ENCODE data around the gene DPYSL3. TPM values are rescaled to one million over a fixed set of nuclear protein-coding genes. Genes with fewer than 3 reads are reported as not detected.

The DPYSL3 gene
- polyA plus RNA-seq, 1 donor (not counting 4 experiments of a cell fraction or from before 2014, with no cell fraction given) = 4.8 TPM

- Histone ChIP-seq H3K4me3 (ENCODE audit: control insufficient read depth in 2 of 3, extremely low read depth in 1 of 3, insufficient read depth in 2 of 3, low read depth in 1 of 3, low read length in 3 of 3) (no peak overlapping the region), H3K9me3 (ENCODE audit: control insufficient read depth, low read depth, low read length) (no peaks in the 10 kb centered on the region), H3K9ac (ENCODE audit: control insufficient read depth, extremely low read depth, insufficient read depth, low read length) (no peak overlapping the region), H3K27me3 (ENCODE audit: control insufficient read depth, extremely low read depth, insufficient read depth, low read length) (no peaks in the 10 kb centered on the region), H3K79me2 (ENCODE audit: control insufficient read depth, insufficient read depth, low read length) (no peaks in the 10 kb centered on the region), H3K9me1 (ENCODE audit: control insufficient read depth, extremely low read depth, insufficient read depth, low read length) (no peaks in the 10 kb centered on the region), H2AFZ (ENCODE audit: control insufficient read depth, low read length) (no peak overlapping the region), H3K27ac (ENCODE audit: control insufficient read depth, insufficient read depth, low read length) (no peak overlapping the region), H4K20me1 (ENCODE audit: control insufficient read depth, extremely low read depth, insufficient read depth, low read length) (no peaks in the 10 kb centered on the region), H3K36me3 (ENCODE audit: control insufficient read depth in 2 of 2, extremely low read depth in 1 of 2, insufficient read depth in 2 of 2, low read length in 2 of 2) (no peaks in the 10 kb centered on the region), H3K4me2 (ENCODE audit: control insufficient read depth, extremely low read depth, insufficient read depth, low read depth, low read length) (no peak overlapping the region), H3K4me1 (ENCODE audit: control insufficient read depth, extremely low read depth, insufficient read depth, low read length) (no peaks in the 10 kb centered on the region)
- TF ChIP-seq, protein P1, sequence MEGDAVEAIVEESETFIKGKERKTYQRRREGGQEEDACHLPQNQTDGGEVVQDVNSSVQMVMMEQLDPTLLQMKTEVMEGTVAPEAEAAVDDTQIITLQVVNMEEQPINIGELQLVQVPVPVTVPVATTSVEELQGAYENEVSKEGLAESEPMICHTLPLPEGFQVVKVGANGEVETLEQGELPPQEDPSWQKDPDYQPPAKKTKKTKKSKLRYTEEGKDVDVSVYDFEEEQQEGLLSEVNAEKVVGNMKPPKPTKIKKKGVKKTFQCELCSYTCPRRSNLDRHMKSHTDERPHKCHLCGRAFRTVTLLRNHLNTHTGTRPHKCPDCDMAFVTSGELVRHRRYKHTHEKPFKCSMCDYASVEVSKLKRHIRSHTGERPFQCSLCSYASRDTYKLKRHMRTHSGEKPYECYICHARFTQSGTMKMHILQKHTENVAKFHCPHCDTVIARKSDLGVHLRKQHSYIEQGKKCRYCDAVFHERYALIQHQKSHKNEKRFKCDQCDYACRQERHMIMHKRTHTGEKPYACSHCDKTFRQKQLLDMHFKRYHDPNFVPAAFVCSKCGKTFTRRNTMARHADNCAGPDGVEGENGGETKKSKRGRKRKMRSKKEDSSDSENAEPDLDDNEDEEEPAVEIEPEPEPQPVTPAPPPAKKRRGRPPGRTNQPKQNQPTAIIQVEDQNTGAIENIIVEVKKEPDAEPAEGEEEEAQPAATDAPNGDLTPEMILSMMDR (optimal IDR thresholded peaks at IDR 0.05 in 1 of 3, IDR thresholded peaks at IDR 0.05 in 1 of 3, conservative IDR thresholded peaks at IDR 0.05 in 1 of 3; ENCODE audit: extremely low read depth in 1 of 3, insufficient read depth in 2 of 3, low read length in 3 of 3) = no peak
- no peak for TF ChIP-seq EZH2 (IDR thresholded peaks at IDR 0.05; ENCODE audit: low read length)
- FAIRE-seq (no peak), DNase-seq (ENCODE audit: low read depth, low spot score) (no peak)
- dilution Hi-C loops (cut with MboI; ENCODE audit: extremely low pct_ligation_motif_present, low sequenced_read_pairs) = no loop called here
These were observed 73.3 kb downstream of the DPYSL3 start for GRCh38 chr5:147436596-147436995.

- dilution Hi-C loops (cut with MboI; ENCODE audit: extremely low pct_ligation_motif_present, low sequenced_read_pairs) = no loop called here
- H3K79me2 ChIP-seq (ENCODE audit: control insufficient read depth, insufficient read depth, low read length) = no peaks in the 10 kb centered on the region
- H3K9ac ChIP-seq (ENCODE audit: control insufficient read depth, extremely low read depth, insufficient read depth, low read length) = no peak overlapping the region
- TF ChIP-seq, protein P1 (optimal IDR thresholded peaks at IDR 0.05 in 1 of 3, IDR thresholded peaks at IDR 0.05 in 1 of 3, conservative IDR thresholded peaks at IDR 0.05 in 1 of 3; ENCODE audit: extremely low read depth in 1 of 3, insufficient read depth in 2 of 3, low read length in 3 of 3) = no peak
- TF ChIP-seq EZH2 (IDR thresholded peaks at IDR 0.05; ENCODE audit: low read length) = no peak
- no peaks in the 10 kb centered on the region for H3K9me1 ChIP-seq (ENCODE audit: control insufficient read depth, extremely low read depth, insufficient read depth, low read length)
- H4K20me1 ChIP-seq (ENCODE audit: control insufficient read depth, extremely low read depth, insufficient read depth, low read length) = no peaks in the 10 kb centered on the region
- H3K4me3 ChIP-seq (ENCODE audit: control insufficient read depth in 2 of 3, extremely low read depth in 1 of 3, insufficient read depth in 2 of 3, low read depth in 1 of 3, low read length in 3 of 3) = no peak overlapping the region
- H2AFZ ChIP-seq (ENCODE audit: control insufficient read depth, low read length) = no peak overlapping the region
- H3K27ac ChIP-seq (ENCODE audit: control insufficient read depth, insufficient read depth, low read length) = no peak overlapping the region
- H3K4me2 ChIP-seq (ENCODE audit: control insufficient read depth, extremely low read depth, insufficient read depth, low read depth, low read length) = no peak overlapping the region
- DNase-seq (ENCODE audit: low read depth, low spot score) (no peak), FAIRE-seq (no peak)
- no peaks in the 10 kb centered on the region for H3K4me1 ChIP-seq (ENCODE audit: control insufficient read depth, extremely low read depth, insufficient read depth, low read length)
- H3K9me3 ChIP-seq (ENCODE audit: control insufficient read depth, low read depth, low read length) = no peaks in the 10 kb centered on the region
- no peaks in the 10 kb centered on the region for H3K36me3 ChIP-seq (ENCODE audit: control insufficient read depth in 2 of 2, extremely low read depth in 1 of 2, insufficient read depth in 2 of 2, low read length in 2 of 2)
- no peaks in the 10 kb centered on the region for H3K27me3 ChIP-seq (ENCODE audit: control insufficient read depth, extremely low read depth, insufficient read depth, low read length)
These were observed 75.8 kb downstream of the DPYSL3 start for GRCh38 chr5:147434049-147434448.
